A549 (cell line): ENCODE measurements around the gene TTC16. TPM values are rescaled to one million over a fixed set of nuclear protein-coding genes. Genes with fewer than 3 reads are reported as not detected.

Source experiments
- ATAC-seq, 2 experiments: fragments of 200-7000 bp in 1 of 2; fragments of >200 bp in 1 of 2; cut with Nextera tagmentation in 1 of 2; cut with Tn5 transposase in 1 of 2; 3 replicates each; pipeline versions ENCODE4 v1.8.0 to v1.9.1; 2018 to 2020; ENCODE audit warnings: mild to moderate bottlenecking in 1 of 2, moderate library complexity in 1 of 2
- CTCF ChIA-PET: fragments of 300-600 bp; sonication (Branson Sonifier 250); formaldehyde crosslinking; extraction: SDS; loops from one replicate; lab custom pipeline; 2021; ENCODE audit warnings: antibody characterized with exemption, inconsistent platforms; lab: Yijun Ruan, JAX
- POLR2A ChIA-PET: fragments of 350-600 bp; formaldehyde crosslinking; extraction: SDS; loops from one replicate; lab custom pipeline; 2021; ENCODE audit warnings: antibody characterized with exemption, inconsistent platforms; lab: Yijun Ruan, JAX
- DNase-seq, 2 experiments: peaks; one replicate each; pipeline versions ENCODE4 v3.0.0 to v3.0.0-alpha.2; 2011 to 2016; ENCODE audit warnings: low read depth in 1 of 2, low spot score in 1 of 2
- FAIRE-seq: peaks from 2 replicates; lab custom pipeline; 2011; peaks lifted over from hg19 to GRCh38; lab: Jason Lieb, UNC
- H3K27ac ChIP-seq, 2 experiments: fragments of >200 bp; sonication (Bioruptor Twin); formaldehyde crosslinking; 3 replicates each; pipeline ENCODE4 v1.5.1; 2016 to 2017
- H3K4me1 ChIP-seq: fragments of >200 bp; sonication (Bioruptor Twin); formaldehyde crosslinking; 3 replicates; pipeline ENCODE4 v1.6.1; 2016
- H3K4me2 ChIP-seq: fragments of >200 bp; sonication (Bioruptor Twin); formaldehyde crosslinking; 3 replicates; pipeline ENCODE4 v1.6.1; 2016
- H3K4me3 ChIP-seq: fragments of >200 bp; sonication (Bioruptor Twin); formaldehyde crosslinking; 3 replicates; pipeline ENCODE4 v1.5.1; 2016
- H3K9me3 ChIP-seq: fragments of >200 bp; sonication (Bioruptor Twin); formaldehyde crosslinking; 3 replicates; pipeline ENCODE4 v1.6.1; 2016
- CBX2 ChIP-seq: fragments of 200-600 bp; sonication (generic); IDR thresholded peaks from 2 replicates; pipeline ENCODE4 v1.6.1; 2016; ENCODE audit warnings: low read depth, mild to moderate bottlenecking, borderline replicate concordance
- CHD4 ChIP-seq: fragments of 200-600 bp; sonication (generic); IDR thresholded peaks from 2 replicates; pipeline ENCODE4 v1.6.1; 2016; ENCODE audit warnings: antibody characterized with exemption, mild to moderate bottlenecking, borderline replicate concordance
- EHF ChIP-seq: fragments of 250-450 bp; sonication (Bioruptor Pico); IDR thresholded peaks from 2 replicates; pipeline ENCODE4 v1.5.0; 2020; ENCODE audit warnings: mild to moderate bottlenecking
- EP300 ChIP-seq, 2 experiments: fragments of >200 bp; sonication (Bioruptor Twin); formaldehyde crosslinking; IDR thresholded peaks; 2 replicates in 1 of 2; 3 replicates in 1 of 2; pipeline ENCODE4 v1.6.1; 2016 to 2017
- ESRRA ChIP-seq: fragments of 150-350 bp; IDR thresholded peaks from 2 replicates; pipeline ENCODE4 v1.6.1; 2014; ENCODE audit warnings: mild to moderate bottlenecking, low read length, borderline replicate concordance
- JUN ChIP-seq, 2 experiments: fragments of >200 bp; sonication (Bioruptor Twin); formaldehyde crosslinking; IDR thresholded peaks; 2 replicates in 1 of 2; 3 replicates in 1 of 2; pipeline ENCODE4 v1.6.1; 2016 to 2017
- JUNB ChIP-seq: fragments of >200 bp; sonication (Bioruptor Twin); formaldehyde crosslinking; IDR thresholded peaks from 2 replicates; pipeline ENCODE4 v1.6.1; 2016
- KDM5A ChIP-seq: fragments of 200-600 bp; sonication (generic); IDR thresholded peaks from 2 replicates; pipeline ENCODE4 v1.6.1; 2016; ENCODE audit warnings: antibody characterized with exemption, mild to moderate bottlenecking
- MAZ ChIP-seq: fragments of 150-350 bp; IDR thresholded peaks from 2 replicates; pipeline ENCODE4 v1.6.1; 2014; ENCODE audit warnings: antibody characterized with exemption, low read depth, low read length, borderline replicate concordance
- NR3C1 ChIP-seq: fragments of >200 bp; sonication (Bioruptor Twin); formaldehyde crosslinking; IDR thresholded peaks from 3 replicates; pipeline ENCODE4 v1.6.1; 2017
- POLR2AphosphoS2 ChIP-seq: conservative IDR thresholded peaks from 2 replicates; pipeline ENCODE4 v1.6.1; 2012; ENCODE audit warnings: low read length, improper control_type of control experiment, inconsistent platforms
- RARB ChIP-seq: fragments of 250-450 bp; sonication (Bioruptor Pico); IDR thresholded peaks from 2 replicates; pipeline ENCODE4 v1.8.0; 2021; ENCODE audit warnings: mild to moderate bottlenecking, moderate library complexity
- TFCP2L1 ChIP-seq: fragments of 250-450 bp; sonication (Bioruptor Pico); IDR thresholded peaks from 2 replicates; pipeline ENCODE4 v1.5.0; 2021; ENCODE audit warnings: mild to moderate bottlenecking
- ZFP36 ChIP-seq: fragments of 450-650 bp; IDR thresholded peaks from 2 replicates; pipeline ENCODE4 v1.6.1; 2014; ENCODE audit warnings: borderline replicate concordance; ENCODE audit not compliant: partially characterized antibody
- ZNF302 ChIP-seq: fragments of 250-450 bp; sonication (Bioruptor Pico); IDR thresholded peaks from 2 replicates; pipeline ENCODE4 v1.9.0; 2021; ENCODE audit warnings: inconsistent platforms, mild to moderate bottlenecking, moderate library complexity
- ZSCAN20 ChIP-seq: fragments of 250-450 bp; sonication (Bioruptor Pico); IDR thresholded peaks from 2 replicates; pipeline ENCODE4 v1.8.0; 2022; ENCODE audit warnings: mild to moderate bottlenecking, moderate library complexity
- WGBS: methylation state at CpG from one replicate; pipeline ENCODE4 v1.1.6; 2017; ENCODE audit errors: missing lambda C conversion rate; 5-methylcytosine and 5-hydroxymethylcytosine counted together
- polyA plus RNA-seq, 4 experiments: library from polyadenylated mRNA; depleted of rRNA in 3 of 4; stranded (reverse); fragments of >200 nt; fragmentation: RNase III in 1 of 4; extraction: RNeasy Plus Mini Kit Qiagen cat#74134 plus additional on column Dnase treatment in 1 of 4; gene quantifications; 2 replicates in 3 of 4; 3 replicates in 1 of 4; pipeline ENCODE4 v1.2.3, GENCODE V29; 2011 to 2017
- TF ChIP-seq, protein P1 (sequence below): fragments of >200 bp; sonication (Bioruptor Twin); formaldehyde crosslinking; IDR thresholded peaks from 3 replicates; pipeline ENCODE4 v1.6.1; 2016
- TF ChIP-seq, protein P2 (sequence below): fragments of >200 bp; sonication (Bioruptor Twin); formaldehyde crosslinking; IDR thresholded peaks from 2 replicates; pipeline ENCODE4 v1.6.1; 2016
- TF ChIP-seq, protein P3 (sequence below): IDR thresholded peaks from 2 replicates; pipeline ENCODE4 v1.6.1; 2012
- TF ChIP-seq, protein P4 (sequence below): fragments of 250-450 bp; sonication (Bioruptor Pico); IDR thresholded peaks from 2 replicates; pipeline ENCODE4 v1.5.0; 2021; ENCODE audit warnings: mild to moderate bottlenecking, moderate library complexity, borderline replicate concordance

TTC16 gene
- polyA plus RNA-seq, 2 of the 4 experiments (the other 2 are of a cell fraction): not detected

DNA sequence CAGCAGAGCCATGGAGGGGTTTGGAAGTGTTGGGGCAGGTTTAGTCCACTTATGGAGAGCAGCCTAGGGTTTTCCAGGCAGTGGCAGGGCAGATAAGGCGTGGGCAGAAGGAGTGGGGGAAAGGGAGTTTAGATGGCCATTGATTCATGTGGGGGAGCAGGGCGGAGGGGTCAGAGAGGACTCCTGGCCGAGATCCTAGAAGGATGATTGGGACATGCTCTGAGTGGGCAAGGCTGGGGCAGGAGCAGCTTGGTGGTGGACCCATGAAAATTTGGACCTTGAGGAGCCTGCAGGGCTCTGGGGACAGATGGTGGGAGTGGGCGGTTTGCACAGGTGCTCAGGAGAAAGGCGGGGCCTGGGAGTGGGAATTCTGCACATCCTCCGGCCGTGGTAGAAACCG is 37.3 kb downstream of the TTC16 start:
- Histone ChIP-seq H3K4me3 (no peak overlapping the region), H3K9me3 (no peaks in the 10 kb centered on the region), H3K4me1 (peaks cover 14% of the 10 kb centered on the region), H3K4me2 (no peak overlapping the region)
- no peak for ATAC-seq
- FAIRE-seq: no peak
- ChIA-PET CTCF (interaction anchor here (1.1 to 3.1 kb wide), 3 partner anchors 12 to 18 kb away, joined by 4 to 11 read pairs (median 5); partner anchors contain the start of gene TOR2A), POLR2A (no interaction called here)
- DNase-seq: no peak
- WGBS: 30% methylated on average over 8 of the region's 8 CpGs
- TF ChIP-seq ZSCAN20 (CRISPR knock-in tag): no peak
- TF ChIP-seq ZFP36: no peak
- TF ChIP-seq KDM5A: no peak
- TF ChIP-seq, protein P1, sequence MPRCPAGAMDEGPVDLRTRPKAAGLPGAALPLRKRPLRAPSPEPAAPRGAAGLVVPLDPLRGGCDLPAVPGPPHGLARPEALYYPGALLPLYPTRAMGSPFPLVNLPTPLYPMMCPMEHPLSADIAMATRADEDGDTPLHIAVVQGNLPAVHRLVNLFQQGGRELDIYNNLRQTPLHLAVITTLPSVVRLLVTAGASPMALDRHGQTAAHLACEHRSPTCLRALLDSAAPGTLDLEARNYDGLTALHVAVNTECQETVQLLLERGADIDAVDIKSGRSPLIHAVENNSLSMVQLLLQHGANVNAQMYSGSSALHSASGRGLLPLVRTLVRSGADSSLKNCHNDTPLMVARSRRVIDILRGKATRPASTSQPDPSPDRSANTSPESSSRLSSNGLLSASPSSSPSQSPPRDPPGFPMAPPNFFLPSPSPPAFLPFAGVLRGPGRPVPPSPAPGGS: no peak
- no peak for TF ChIP-seq CBX2
- TF ChIP-seq NR3C1: no peak
- no peak for TF ChIP-seq TFCP2L1
- TF ChIP-seq ESRRA: no peak
- TF ChIP-seq, protein P2, sequence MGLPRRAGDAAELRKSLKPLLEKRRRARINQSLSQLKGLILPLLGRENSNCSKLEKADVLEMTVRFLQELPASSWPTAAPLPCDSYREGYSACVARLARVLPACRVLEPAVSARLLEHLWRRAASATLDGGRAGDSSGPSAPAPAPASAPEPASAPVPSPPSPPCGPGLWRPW: no peak
- no peak for TF ChIP-seq JUN (IDR thresholded peaks at IDR 0.05)
- no peak for TF ChIP-seq POLR2AphosphoS2
- no peak for TF ChIP-seq ZNF302 (CRISPR knock-in tag)
- TF ChIP-seq, all 56 proteins: peak for 0
- H3K27ac ChIP-seq: no peak overlapping the region

DNA sequence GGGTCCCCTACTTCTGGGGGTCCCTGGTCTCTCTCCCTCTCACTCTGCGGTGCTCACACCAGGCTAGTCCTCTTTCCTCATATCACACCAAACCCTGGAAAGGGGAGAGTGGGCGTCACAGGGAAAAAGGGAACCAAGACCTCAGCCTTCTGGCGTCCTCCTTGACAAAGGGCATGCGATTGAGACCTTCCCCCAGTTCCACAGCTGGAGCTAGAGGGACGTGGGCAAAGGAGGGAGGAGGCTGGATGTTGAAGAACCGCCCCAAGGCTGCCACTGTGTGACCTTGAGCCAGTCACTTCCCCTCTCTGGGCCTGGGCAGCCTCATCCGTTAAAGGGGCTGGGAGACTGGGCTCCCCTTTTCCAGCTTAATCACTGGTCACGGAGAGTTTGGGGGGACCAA is 37.7 kb downstream of the TTC16 start:
- CTCF ChIA-PET: interaction anchor here (1.1 to 3.1 kb wide), 4 partner anchors 11 to 31 kb away, joined by 3 to 11 read pairs (median 4); partner anchors contain the start of gene TOR2A
- no peak overlapping the region for H3K27ac ChIP-seq
- H3K4me3 ChIP-seq: no peak overlapping the region
- peak in 1 of 2 experiments; percentile 17; a peak in 3 of 6 replicates for ATAC-seq
- 32% methylated on average over 8 of the region's 8 CpGs for WGBS
- H3K9me3 ChIP-seq: no peaks in the 10 kb centered on the region
- POLR2A ChIA-PET: no interaction called here
- H3K4me1 ChIP-seq: peaks cover 14% of the 10 kb centered on the region
- TF ChIP-seq EHF (CRISPR knock-in tag) (no peak), JUN (IDR thresholded peaks at IDR 0.05) (no peak), MAZ (no peak), JUNB (no peak)
- TF ChIP-seq, protein P3, sequence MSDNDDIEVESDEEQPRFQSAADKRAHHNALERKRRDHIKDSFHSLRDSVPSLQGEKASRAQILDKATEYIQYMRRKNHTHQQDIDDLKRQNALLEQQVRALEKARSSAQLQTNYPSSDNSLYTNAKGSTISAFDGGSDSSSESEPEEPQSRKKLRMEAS: no peak
- TF ChIP-seq, protein P2: no peak
- TF ChIP-seq, all 56 proteins: peak for 0
- DNase-seq (no peak), FAIRE-seq (no peak)
- H3K4me2 ChIP-seq: no peak overlapping the region

DNA sequence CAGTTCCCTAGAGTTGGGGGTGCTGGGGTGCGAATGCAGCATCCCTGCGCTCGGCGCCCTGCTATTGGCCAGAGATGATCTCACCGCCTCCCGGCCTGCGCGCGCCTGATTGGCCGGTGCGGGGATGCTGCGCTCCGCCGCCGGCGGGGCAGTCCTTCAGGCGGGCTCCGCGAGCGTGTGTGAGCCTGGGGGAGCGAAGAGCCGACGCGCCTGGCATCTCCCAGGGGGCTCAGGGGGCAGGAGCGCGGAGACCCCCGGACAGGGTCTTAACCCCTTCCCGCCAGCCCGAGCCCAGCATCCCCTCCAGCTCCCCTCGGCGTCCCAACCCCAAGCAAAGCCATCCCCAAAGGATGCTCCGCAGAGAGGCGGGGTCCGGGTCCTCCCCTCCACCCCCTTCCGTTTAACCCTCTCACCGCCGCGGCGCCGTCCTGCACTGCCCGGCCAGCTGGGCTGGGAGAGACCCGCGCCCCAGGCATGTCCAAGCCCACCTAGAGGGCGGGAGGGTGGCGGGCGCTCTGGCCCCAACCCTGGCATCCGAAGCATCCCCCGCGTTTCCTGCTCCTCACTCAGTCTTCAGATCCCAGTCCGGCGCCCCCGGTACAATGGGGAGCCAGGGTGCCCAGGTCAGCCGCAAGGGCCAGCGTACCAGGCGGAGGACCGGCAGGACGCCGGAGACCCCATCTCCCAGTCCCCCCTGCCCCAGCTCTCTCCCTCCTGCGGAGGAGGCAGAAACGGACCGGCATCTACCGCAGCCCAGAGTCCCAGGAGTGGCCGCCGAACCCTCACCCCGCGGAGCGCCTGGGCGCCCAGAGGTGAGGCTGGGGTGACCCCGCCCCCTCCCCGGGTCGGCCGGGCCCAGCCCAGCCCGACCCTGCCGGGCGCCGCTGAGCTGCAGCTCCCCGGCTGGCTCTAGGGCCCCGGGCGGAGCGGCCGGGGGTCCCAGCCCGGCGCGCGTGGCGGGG is 38.5 kb downstream of the TTC16 start:
- CTCF ChIA-PET: interaction anchor here (1.5 to 3.2 kb wide), 3 partner anchors 9 to 30 kb away, joined by 3 to 13 read pairs (median 11); no protein-coding TSS in a partner anchor
- DNase-seq (peak; percentile 38 to 82), FAIRE-seq (no peak), ATAC-seq (peak; percentile 78 to 93; a peak in 5 of 6 replicates)
- Histone ChIP-seq H3K4me1 (peaks cover 14% of the 10 kb centered on the region), H3K4me3 (peak overlapping the region; percentile 45), H3K9me3 (no peaks in the 10 kb centered on the region), H3K4me2 (peak overlapping the region; percentile 99), H3K27ac (peak overlapping the region in 1 of 2 experiments; percentile 54; a peak in 2 of 6 replicates)
- TF ChIP-seq CHD4 (no peak), ZFP36 (no peak), RARB (CRISPR knock-in tag) (no peak), EP300 (IDR thresholded peaks at IDR 0.05) (no peak)
- TF ChIP-seq, protein P2: no peak
- TF ChIP-seq, protein P1: no peak
- TF ChIP-seq, protein P4, sequence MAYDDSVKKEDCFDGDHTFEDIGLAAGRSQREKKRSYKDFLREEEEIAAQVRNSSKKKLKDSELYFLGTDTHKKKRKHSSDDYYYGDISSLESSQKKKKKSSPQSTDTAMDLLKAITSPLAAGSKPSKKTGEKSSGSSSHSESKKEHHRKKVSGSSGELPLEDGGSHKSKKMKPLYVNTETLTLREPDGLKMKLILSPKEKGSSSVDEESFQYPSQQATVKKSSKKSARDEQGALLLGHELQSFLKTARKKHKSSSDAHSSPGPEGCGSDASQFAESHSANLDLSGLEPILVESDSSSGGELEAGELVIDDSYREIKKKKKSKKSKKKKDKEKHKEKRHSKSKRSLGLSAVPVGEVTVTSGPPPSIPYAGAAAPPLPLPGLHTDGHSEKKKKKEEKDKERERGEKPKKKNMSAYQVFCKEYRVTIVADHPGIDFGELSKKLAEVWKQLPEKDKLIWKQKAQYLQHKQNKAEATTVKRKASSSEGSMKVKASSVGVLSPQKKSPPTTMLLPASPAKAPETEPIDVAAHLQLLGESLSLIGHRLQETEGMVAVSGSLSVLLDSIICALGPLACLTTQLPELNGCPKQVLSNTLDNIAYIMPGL (CRISPR knock-in tag): no peak
- POLR2A ChIA-PET: no interaction called here
- 7% methylated on average over 19 of the region's 86 CpGs for WGBS
